ENCODE results near the gene SYN1.
"Not testable (repeated sequence)": the region's sequence is repeated elsewhere in the genome, so short reads cannot be mapped to it uniquely, and the experiment has no call there.

The SYN1 gene

GRCh38 chrX:47619486-47620302 is at the start of gene SYN1:
TSS of gene SYN1 (minus strand) at chrX:47619857. CDS start at chrX:47619728, 129 bp downstream.
- peak; percentile 78 to 85 for DNase-seq

GRCh38 chrX:47665797-47666196 is 46.1 kb upstream of the SYN1 start:
- DNase-seq, result not testable (repeated sequence)

- no peak for DNase-seq
These were observed 45.1 kb upstream of the SYN1 start for GRCh38 chrX:47664737-47665136.

- no peak for DNase-seq
These were observed 42.5 kb upstream of the SYN1 start for GRCh38 chrX:47662144-47662657.

- DNase-seq, result no peak
These were observed 41.9 kb upstream of the SYN1 start for GRCh38 chrX:47661539-47661938.

GRCh38 chrX:47659421-47659726 is 39.7 kb upstream of the SYN1 start:
- DNase-seq, result no peak

GRCh38 chrX:47658684-47659420 is 39.2 kb upstream of the SYN1 start, which contains the start of gene UXT:
TSS of gene UXT (minus strand) at chrX:47659180. CDS start at chrX:47658927, 253 bp downstream.
- DNase-seq, result peak; percentile 93 to 94

GRCh38 chrX:47658301-47658683 is 38.6 kb upstream of the SYN1 start:
- DNase-seq, result no peak

- DNase-seq, result no peak
These were observed 31.6 kb upstream of the SYN1 start for GRCh38 chrX:47651043-47651905.

- DNase-seq, result peak; percentile 98 to 99
These were observed 30.7 kb upstream of the SYN1 start, which contains the start of gene ELK1 for GRCh38 chrX:47650164-47651042. TSS of gene ELK1 (minus strand) at chrX:47650563. CDS start at chrX:47641441, 9,122 bp downstream.

GRCh38 chrX:47649781-47650163 is 30.1 kb upstream of the SYN1 start:
- no peak for DNase-seq

GRCh38 chrX:47649271-47649670 is 29.6 kb upstream of the SYN1 start:
- DNase-seq, result no peak

GRCh38 chrX:47648376-47648775 is 28.7 kb upstream of the SYN1 start:
- no peak for DNase-seq

GRCh38 chrX:47646636-47647035 is 27.0 kb upstream of the SYN1 start:
- DNase-seq, result no peak

- DNase-seq, result no peak
These were observed 25.9 kb upstream of the SYN1 start for GRCh38 chrX:47645530-47645929.

GRCh38 chrX:47644557-47645091 is 25.0 kb upstream of the SYN1 start:
- no peak for DNase-seq

GRCh38 chrX:47643926-47644325 is 24.3 kb upstream of the SYN1 start:
- DNase-seq, result peak in 1 of 2 experiments; percentile 16

- DNase-seq, result no peak
These were observed 19.2 kb upstream of the SYN1 start for GRCh38 chrX:47638816-47639215.

GRCh38 chrX:47637546-47638195 is 18.0 kb upstream of the SYN1 start:
- no peak for DNase-seq

- DNase-seq, result no peak
These were observed 15.4 kb upstream of the SYN1 start for GRCh38 chrX:47634871-47635575.
